Stimulated activated CD8-positive, alpha-beta memory T cell treated with anti-CD3 and anti-CD28 coated beads, Interleukin-2, amount 100 ng/mL, for 48 hours (primary cell): ENCODE measurements around the gene GPATCH3.
"Not testable (repeated sequence)": the region's sequence is repeated elsewhere in the genome, so short reads cannot be mapped to it uniquely, and the experiment has no call there.

Experiments used
- DNase-seq, 2 donors: peaks; one replicate each; pipeline ENCODE4 v3.0.0-alpha.2; 2020; ENCODE audit warnings: low read depth in 2 of 2

Gene GPATCH3

DNA sequence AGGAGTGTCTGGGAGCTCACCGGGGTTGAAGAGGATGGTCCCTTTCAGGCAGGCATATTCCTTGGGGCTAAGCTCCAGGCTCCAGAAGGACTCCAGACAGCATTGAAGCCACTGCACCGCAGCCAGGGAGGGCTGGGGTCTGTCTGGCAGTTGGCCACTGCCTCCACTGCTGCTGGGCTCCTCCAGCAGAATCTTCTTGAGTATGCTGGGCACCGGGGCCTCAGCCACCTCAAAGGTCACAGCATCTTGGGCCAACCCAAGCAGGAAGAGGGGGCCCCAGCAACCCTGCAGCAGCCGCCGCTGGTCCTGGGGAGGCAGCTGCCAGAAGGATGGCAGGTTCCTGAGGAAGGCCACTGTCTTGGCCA, 13.1 kb upstream of the GPATCH3 start:
- DNase-seq, result no peak

DNA sequence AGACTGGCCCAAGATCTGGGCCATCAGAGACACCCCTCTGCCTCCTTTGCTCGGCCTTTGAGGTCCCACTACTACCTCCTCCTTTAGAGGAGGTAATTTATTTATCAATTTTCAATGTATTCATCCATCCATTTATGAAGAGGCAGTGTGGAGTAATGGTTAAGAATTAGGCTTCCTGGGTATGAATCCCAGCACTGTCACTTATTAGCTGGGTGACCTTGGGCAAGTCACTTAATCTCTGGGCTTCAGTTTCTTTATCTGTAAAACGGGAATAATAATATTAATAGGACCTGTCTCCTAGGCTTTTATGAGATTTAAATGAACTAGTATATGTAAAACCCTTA, 11.9 kb upstream of the GPATCH3 start:
- DNase-seq, result no peak

GRCh38 chr1:26911399-26912146, 11.3 kb upstream of the GPATCH3 start:
- no peak for DNase-seq

DNA sequence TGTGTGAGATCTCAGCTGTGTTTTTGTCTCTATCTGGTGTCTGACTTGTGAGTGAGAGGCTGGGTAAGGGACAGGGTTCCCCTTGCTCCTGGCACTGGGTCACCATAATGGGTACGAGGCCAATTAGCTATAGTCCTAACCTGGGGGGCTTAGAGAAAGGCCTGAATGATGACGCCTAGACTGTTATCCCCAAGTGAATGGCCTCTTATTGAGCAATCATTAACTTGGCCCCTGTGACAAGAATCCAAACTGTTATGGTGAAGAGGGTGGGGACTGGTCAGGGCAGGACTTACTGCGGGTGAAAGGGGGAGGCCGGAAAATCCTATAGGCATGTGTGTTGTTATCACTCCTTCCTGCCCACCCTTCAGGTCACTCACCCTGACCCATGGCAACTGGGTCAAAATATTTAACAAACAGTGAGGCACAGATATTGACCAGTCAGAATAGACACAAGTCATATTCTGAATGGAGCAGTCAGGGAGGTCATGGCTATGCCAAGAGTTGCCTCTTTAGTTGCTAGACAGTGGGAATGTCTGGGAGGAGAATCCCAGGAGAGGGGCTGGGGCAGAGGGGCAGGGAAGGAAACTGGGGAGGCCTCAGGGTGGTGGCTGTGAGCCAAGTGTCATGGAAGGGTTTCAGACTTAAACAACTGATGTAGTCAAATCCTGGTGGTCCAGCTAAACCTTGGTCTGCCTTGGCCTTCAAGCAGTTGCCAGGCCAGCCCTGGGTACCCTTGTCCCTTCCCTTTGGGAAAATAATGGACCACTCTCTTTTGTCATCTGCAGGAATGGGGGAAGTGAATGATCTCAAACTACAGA, 10.3 kb upstream of the GPATCH3 start:
- no peak for DNase-seq

DNA sequence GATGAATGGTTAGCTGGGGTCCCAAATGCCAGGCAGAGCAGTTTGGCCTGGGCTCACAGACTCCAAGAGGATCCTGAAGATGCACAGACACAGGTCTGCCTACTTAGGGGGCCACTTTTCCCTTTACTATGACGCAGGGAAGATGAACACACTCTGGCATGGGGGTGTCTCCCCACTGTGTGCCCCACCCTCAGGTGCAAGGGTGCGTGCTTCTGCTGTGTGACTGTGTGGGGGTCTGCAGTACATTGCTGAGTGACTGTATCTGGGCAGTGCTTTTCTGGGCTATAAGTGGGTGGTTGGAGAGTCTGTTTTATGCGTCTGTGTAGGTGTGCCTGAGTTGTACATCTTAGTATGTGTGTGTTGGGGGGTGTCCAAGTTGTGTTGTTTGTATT, 9.7 kb upstream of the GPATCH3 start:
- no peak for DNase-seq

GRCh38 chr1:26907071-26907917, 7.0 kb upstream of the GPATCH3 start:
- DNase-seq, result no peak

- no peak for DNase-seq
These were observed 696 bp upstream of the GPATCH3 start for GRCh38 chr1:26900815-26901511.

DNA sequence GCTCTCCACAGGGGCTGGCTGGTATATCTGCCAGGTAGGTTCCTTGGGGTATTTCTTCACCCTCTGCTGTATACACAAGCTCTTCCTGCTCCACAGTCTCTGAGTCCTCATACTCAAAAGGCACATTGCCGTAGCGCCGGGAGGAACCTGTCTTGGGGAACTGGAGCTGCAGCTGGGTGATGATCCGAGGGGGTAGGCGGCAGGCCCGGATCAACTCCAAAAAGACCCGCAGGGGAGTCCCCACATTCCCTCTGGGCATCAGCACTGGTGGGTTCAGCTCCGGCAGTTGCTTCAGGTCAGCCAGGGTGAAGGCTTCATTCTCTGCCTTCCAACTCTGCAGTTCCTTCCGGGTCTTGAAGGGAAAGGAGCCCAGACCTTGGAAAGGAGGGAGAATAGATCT, 2.9 kb downstream of the GPATCH3 start:
- no peak for DNase-seq

DNA sequence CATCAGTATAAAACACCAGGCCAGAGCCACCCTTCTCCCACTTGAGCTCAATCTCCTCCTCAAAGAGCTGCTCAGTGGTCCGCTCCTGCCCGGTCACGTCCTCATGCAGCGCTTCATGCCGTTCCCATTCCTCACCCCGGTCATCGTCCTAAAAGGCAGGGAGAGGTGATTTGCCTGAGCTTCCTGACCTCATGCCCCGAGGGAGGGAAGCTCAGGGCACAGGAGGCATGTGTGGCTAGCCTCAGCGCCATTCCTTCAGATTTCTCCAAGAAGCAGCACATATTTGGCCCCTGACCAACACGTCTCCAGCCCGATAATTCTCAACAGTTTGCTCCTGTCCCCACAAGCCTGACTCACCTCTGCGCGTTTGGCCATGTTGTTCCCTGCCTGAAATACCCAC, 6.0 kb downstream of the GPATCH3 start:
- DNase-seq, result no peak

DNA sequence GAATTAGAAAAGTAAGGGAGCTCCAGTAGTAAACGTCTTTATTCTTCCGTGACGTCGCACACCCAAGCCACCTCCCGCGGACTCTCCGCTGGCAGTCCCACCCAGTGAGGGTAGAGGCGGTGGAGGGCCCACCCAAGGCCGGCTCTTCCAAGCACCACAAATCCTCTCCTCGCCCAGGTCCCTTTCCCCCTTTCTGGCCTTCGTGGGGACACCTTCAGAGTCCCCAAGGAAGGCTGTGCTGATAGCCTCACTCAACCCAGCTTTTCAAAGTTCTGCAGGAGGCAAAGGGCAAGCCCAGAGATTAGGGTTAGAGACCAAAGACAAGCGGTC, 9.8 kb downstream of the GPATCH3 start:
- DNase-seq, result no peak

DNA sequence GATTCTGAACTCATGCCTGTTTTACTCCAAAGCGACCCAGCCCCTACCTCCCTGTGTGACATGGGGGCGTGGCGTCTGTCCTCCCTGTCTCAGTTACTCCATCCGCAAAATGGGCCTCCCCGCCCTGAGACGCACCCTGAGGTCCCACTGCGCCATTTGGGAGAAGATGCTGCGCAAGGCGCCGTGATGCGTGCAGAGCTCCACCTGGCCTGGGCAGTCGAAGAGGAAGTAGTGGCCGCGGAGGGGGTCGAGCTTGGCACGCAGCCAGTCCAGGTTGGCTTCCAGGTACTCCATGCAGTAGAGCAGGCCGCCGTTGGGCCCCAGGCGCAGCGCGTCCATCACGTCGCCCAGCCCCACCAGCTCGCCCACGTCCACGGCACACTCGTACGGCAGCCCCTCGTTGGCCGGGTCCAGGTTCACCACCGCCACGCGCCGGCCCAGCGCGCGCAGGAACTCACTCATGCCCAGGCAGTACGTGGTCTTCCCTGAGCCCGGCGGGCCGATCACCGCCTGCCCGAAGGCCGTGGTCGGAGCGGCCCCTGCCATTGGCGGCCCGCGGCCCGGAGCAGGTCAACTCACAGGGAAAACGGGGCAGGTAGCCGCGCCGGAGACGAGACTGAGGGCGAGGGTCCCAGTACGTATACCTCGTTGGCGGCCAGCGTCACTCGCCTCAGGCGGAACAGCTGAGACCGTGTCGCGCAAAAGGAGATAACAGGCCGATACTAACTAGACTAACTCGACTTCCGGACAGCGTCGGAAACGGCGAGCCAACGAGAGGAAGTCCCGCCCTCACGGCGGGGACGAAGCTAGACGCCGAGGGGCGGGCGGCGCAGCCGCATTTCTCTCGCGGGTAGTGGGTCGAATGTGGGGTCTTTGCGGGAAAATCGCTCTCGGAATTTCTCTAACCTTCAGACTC, 10.5 kb downstream of the GPATCH3 start, which contains the start of gene GPN2:
Gene GPN2, minus strand, starts transcription at position 733 of the 916 bp plus-strand sequence. Its CDS starts 187 bp downstream, at position 546.
- DNase-seq, result peak; percentile 63 to 69

- DNase-seq, result no peak
These were observed 12.0 kb downstream of the GPATCH3 start for GRCh38 chr1:26888231-26888630.

DNA sequence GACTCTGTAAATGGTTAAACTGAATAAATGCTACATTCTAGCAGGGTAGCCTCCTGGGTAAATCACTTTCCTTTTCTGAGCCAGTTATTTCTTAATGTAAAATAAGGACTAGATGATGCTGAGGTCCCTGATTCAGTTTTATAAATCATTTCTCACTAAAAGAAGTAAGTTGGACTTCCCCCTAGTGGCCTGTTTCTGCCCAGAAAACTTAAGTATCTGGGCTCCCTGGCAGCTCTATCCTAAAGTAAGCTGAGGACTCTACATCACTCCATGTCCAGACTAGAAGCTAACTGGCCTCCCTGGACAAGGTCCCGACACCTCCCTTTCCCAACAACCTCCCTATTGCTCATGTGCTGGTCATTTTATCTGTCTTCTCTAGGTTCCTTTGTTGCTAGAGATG, 13.1 kb downstream of the GPATCH3 start:
- no peak for DNase-seq

- DNase-seq, result no peak
These were observed 17.4 kb downstream of the GPATCH3 start for GRCh38 chr1:26882696-26883463.

DNA sequence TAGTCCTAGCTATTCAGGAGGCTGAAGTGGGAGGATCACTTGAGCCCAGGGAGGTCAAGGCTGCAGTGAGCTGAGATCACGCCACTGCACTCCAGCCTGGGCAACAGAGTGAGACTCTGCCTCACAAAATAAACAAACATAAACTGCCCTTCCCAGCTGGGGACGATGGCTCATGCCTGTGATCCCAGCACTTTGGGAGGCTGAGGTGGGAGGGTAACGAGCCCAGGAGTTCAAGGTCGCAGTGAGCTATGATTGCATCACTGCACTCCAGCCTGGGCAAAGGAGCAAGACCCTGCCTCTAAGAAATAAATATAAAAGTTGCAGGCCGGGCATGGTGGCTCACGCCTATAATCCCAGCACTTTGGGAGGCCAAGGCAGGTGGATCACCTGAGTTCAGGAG, 18.7 kb downstream of the GPATCH3 start:
- not testable (repeated sequence) for DNase-seq

- no peak for DNase-seq
These were observed 20.5 kb downstream of the GPATCH3 start for GRCh38 chr1:26879793-26880192.

DNA sequence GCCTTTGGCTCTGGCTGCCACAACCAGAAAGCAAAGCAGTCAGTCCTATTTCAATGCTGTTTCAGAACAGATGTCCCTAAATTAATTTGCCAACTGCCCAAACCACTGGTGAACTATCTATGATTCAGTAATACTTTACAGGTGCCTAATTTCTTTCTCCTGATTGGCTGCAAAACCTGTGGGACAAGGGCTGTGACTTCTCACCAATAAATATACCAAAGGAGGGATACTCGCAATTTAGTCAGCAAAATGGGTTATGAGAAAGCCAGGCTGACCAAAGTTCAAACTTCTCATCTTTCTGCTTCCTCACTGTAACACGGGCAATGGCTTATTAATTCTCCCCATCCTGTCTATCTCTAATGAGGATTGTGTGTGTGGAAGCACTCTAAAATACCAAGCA, 22.9 kb downstream of the GPATCH3 start:
- no peak for DNase-seq

DNA sequence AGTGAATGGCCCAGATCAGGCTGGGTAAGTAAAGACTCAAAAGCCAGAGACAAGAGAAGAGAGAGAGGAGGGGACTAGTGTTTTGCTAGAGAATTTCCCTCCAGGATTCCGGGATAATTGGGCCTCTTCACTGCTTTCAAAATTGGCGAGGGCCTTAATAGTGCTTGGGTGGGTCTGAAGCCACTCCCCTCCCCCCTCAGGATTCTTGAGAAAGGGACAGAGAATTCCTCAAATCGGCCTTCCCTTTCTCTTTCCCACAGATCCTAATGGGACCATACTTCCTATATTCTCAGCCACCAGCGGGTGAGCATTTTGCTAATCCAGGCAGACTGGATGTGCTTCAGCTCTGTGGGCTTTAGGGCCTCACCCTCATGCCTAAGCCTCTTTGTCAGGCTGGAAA, 25.4 kb downstream of the GPATCH3 start:
- no peak for DNase-seq

- DNase-seq, result not testable (repeated sequence)
These were observed 27.2 kb downstream of the GPATCH3 start for GRCh38 chr1:26873097-26873496.
